Uterus (tissue), 4 donors: ENCODE measurements around the gene CBR1. TPM values are rescaled to one million over a fixed set of nuclear protein-coding genes. Genes with fewer than 3 reads are reported as not detected.
A peak's percentile ranks its signal among the peaks of the same experiment; 100 is the strongest.

ENCODE experiments used
- DNase-seq, 2 donors: peaks; one replicate each; pipeline ENCODE4 v3.0.0-alpha.2; 2019 to 2020
- H3K27ac ChIP-seq, 2 donors: fragments of 200-600 bp; sonication (generic); 1 replicate in 1 of 2; 2 replicates in 1 of 2; pipeline ENCODE4 v1.5.1; 2016 to 2018
- H3K27me3 ChIP-seq, 2 donors: fragments of 200-600 bp; sonication (generic); one replicate each; pipeline ENCODE4 v1.5.1; 2018 to 2019; ENCODE audit warnings: control low read depth in 1 of 2
- H3K36me3 ChIP-seq, 2 donors: fragments of 200-600 bp; sonication (generic); one replicate each; pipeline ENCODE4 v1.5.1; 2019; ENCODE audit warnings: control low read depth in 1 of 2
- H3K4me1 ChIP-seq, 2 donors: fragments of 200-600 bp; sonication (generic); one replicate each; pipeline ENCODE4 v1.5.1; 2018 to 2019; ENCODE audit warnings: control low read depth in 1 of 2
- H3K4me3 ChIP-seq, 2 donors: fragments of 200-600 bp; sonication (generic); 1 replicate in 1 of 2; 2 replicates in 1 of 2; pipeline ENCODE4 v1.5.1; 2018 to 2019; ENCODE audit warnings: mild to moderate bottlenecking in 1 of 2
- H3K9me3 ChIP-seq, 2 donors: fragments of 200-600 bp; sonication (generic); one replicate each; pipeline ENCODE4 v1.5.1; 2019; ENCODE audit warnings: control low read depth in 1 of 2
- POLR2A ChIP-seq, 2 donors: fragments of 450-650 bp; IDR thresholded peaks; one replicate each; pipeline ENCODE4 v1.6.1; 2016; ENCODE audit warnings: antibody characterized with exemption in 2 of 2, mild to moderate bottlenecking in 1 of 2, moderate library complexity in 1 of 2
- intact Hi-C: fragments of 100-400 bp; cut with DNase I; formaldehyde crosslinking; loops from one replicate; pipeline ENCODE4 v1.15.1; 2023; ENCODE audit warnings: low total_unique reads
- total RNA-seq, 4 donors: library from RNA; depleted of rRNA in 3 of 4; stranded (reverse); fragments of >200 nt in 3 of 4; gene quantifications; one replicate each; pipeline versions ENCODE4 v1.1.0 to v1.2.4, GENCODE V29; 2014 to 2023
- TF ChIP-seq, protein P1 (sequence below), 4 experiments: fragments of 200-600 bp in 2 of 4; fragments of 450-650 bp in 2 of 4; sonication (generic) in 2 of 4; IDR thresholded peaks; one replicate each; pipeline ENCODE4 v1.5.1; 2016 to 2019; ENCODE audit warnings: antibody characterized with exemption in 4 of 4, mild to moderate bottlenecking in 2 of 4, moderate library complexity in 1 of 4
- donor health status: DM: yes; HTN: yes; CAD: no.

Gene CBR1
- total RNA-seq, 4 donors from 2014 or later: 35.7 to 152 (median 57.9) TPM

DNA sequence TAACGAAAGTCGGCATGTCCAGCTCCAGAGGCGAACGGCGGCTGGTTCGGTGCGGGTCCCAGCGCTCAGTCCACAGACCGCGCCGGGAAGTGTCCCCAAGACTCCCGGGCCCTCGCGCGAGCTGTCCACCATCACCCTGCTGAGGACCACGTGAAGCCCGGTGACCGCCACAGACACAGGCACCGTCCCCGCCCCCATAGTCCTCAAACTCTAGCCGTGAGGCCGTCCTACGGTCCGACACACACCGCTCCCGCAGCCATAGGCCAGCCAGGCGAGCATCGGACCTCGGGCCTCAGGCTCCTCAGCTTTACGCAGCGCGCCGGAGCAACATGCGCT, 10.0 kb upstream of the CBR1 start:
- H3K9me3 ChIP-seq: no peaks in the 10 kb centered on the region
- H3K4me3 ChIP-seq: peak overlapping the region; percentile 64 to 72
- peaks cover 0 to 7% of the 10 kb centered on the region in 2 donors for H3K4me1 ChIP-seq
- DNase-seq: no peak
- no peaks in the 10 kb centered on the region for H3K27me3 ChIP-seq
- TF ChIP-seq, protein P1, sequence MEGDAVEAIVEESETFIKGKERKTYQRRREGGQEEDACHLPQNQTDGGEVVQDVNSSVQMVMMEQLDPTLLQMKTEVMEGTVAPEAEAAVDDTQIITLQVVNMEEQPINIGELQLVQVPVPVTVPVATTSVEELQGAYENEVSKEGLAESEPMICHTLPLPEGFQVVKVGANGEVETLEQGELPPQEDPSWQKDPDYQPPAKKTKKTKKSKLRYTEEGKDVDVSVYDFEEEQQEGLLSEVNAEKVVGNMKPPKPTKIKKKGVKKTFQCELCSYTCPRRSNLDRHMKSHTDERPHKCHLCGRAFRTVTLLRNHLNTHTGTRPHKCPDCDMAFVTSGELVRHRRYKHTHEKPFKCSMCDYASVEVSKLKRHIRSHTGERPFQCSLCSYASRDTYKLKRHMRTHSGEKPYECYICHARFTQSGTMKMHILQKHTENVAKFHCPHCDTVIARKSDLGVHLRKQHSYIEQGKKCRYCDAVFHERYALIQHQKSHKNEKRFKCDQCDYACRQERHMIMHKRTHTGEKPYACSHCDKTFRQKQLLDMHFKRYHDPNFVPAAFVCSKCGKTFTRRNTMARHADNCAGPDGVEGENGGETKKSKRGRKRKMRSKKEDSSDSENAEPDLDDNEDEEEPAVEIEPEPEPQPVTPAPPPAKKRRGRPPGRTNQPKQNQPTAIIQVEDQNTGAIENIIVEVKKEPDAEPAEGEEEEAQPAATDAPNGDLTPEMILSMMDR (IDR thresholded peaks at IDR 0.05): no peak
- TF ChIP-seq POLR2A (IDR thresholded peaks at IDR 0.05): no peak
- H3K27ac ChIP-seq: peak overlapping the region; percentile 83 to 92
- no peaks in the 10 kb centered on the region for H3K36me3 ChIP-seq
- intact Hi-C loops: no loop called here

DNA sequence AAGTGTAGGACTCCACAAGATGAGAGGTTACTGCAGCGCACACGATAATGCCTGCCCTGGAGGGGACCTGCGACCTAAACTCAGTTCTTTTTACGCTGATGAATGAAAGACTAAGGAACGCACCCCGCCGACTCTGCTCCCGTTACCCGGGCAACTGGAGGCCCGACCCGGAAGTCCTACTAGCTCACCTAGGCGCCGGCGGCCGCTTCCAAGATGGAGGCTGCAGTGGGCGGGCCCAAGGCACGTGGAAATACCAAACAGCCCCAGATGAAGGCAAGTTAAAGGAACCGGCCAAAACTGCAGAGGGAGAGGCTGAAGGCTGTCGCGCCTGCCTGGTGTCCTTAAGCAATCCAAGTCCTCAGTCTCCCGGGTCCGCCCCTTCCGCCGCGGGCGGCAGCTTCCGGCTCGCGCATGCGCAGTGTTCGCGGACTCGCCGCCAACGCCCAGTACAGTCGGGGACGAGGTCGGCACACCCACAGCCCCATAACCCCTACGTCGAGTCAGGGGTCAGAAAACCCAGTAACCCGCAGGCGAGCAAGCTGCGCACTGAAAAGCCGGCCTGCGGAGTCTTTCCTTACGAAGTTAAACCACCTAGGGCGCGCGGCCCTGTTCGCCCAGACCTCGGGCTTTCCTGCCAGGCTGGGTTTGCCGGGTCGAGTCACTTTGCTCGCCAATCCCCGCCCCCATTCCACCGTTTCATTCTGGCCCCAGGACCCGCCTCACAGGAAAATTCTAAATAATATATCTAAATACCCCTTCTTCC, 9.5 kb upstream of the CBR1 start, which contains the start of gene SETD4:
SETD4 (minus strand) TSS at position 368 of the 763 bp plus-strand sequence. CDS start 1,638 bp downstream, outside the sequence.
- Histone ChIP-seq H3K9me3 (no peaks in the 10 kb centered on the region), H3K4me3 (peak within 1 kb of the TSS; percentile 64 to 72), H3K27me3 (no peaks in the 10 kb centered on the region), H3K36me3 (no peaks in the 10 kb centered on the region), H3K4me1 (peaks cover 0 to 7% of the 10 kb centered on the region in 2 donors), H3K27ac (peak within 1 kb of the TSS; percentile 83 to 92)
- intact Hi-C loops: no loop called here
- peak; percentile 49 to 87 for TF ChIP-seq POLR2A (IDR thresholded peaks at IDR 0.05)
- TF ChIP-seq, protein P1 (IDR thresholded peaks at IDR 0.05): no peak
- DNase-seq: peak; percentile 87 to 92

DNA sequence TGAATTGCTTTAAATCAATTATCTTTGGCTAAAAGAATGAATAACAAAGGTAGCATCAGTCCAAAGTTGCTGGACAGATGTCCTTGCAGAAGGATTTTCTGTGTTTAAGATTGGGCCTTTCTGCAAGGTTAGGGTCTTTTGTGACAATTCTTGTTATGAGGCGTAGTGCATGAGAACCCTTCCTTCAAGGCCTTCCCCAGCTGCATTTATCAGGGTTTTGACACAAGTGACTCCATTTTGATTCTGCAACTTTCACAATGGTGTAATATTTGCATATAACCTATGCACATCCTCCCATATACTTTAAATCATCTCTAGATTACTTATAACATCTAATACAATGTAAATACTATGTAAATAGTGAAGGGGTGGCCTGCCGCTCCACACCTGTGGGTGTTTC, 8.4 kb upstream of the CBR1 start:
- H3K27ac ChIP-seq: no peak overlapping the region
- TF ChIP-seq, protein P1 (IDR thresholded peaks at IDR 0.05): no peak
- TF ChIP-seq POLR2A (IDR thresholded peaks at IDR 0.05): no peak
- intact Hi-C loops: no loop called here

DNA sequence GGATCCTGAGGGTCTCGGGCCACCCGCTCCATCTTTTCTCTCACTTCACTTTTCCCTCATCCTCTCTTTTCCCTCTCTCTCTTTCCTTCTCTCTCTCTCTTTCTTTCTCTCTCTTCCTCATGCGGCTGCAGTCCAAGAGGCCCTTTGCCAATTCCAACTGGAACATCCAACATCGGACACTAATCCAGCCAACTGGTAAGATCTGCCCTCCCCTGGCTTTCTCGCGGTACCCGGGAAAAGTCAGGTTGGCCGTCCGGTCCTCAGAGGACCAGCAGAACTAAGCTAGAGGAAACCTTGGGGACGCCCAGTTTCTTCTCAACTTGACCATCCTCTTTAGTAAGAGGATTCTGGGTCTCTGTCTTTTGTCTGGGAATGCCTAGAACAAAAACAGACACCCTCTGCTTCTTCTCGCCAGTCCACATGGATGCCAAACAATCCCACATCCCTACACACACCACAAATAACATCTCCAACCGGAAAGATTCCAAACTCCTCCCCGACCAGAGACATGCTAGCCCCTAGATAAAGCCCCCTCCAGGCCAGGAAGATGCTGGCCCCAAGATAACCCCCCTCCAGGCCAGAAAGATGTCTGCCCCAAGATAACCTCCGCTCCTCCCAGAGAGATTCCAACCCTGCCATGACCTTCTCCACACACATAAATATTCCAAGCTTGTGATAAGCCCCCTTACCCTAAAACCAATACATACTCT, 6.3 kb upstream of the CBR1 start:
- intact Hi-C loops: no loop called here
- DNase-seq: no peak
- Histone ChIP-seq H3K36me3 (no peaks in the 10 kb centered on the region), H3K4me3 (no peak overlapping the region), H3K4me1 (peaks cover 0 to 7% of the 10 kb centered on the region in 2 donors), H3K9me3 (no peaks in the 10 kb centered on the region), H3K27ac (no peak overlapping the region), H3K27me3 (no peaks in the 10 kb centered on the region)
- TF ChIP-seq POLR2A (IDR thresholded peaks at IDR 0.05): no peak
- TF ChIP-seq, protein P1 (IDR thresholded peaks at IDR 0.05): no peak

More for the DNA sequence above, 8.4 kb upstream of the CBR1 start:
- no peaks in the 10 kb centered on the region for H3K27me3 ChIP-seq
- peaks cover 0 to 7% of the 10 kb centered on the region in 2 donors for H3K4me1 ChIP-seq
- H3K4me3 ChIP-seq: no peak overlapping the region
- no peak for DNase-seq
- H3K9me3 ChIP-seq: no peaks in the 10 kb centered on the region
- no peaks in the 10 kb centered on the region for H3K36me3 ChIP-seq

DNA sequence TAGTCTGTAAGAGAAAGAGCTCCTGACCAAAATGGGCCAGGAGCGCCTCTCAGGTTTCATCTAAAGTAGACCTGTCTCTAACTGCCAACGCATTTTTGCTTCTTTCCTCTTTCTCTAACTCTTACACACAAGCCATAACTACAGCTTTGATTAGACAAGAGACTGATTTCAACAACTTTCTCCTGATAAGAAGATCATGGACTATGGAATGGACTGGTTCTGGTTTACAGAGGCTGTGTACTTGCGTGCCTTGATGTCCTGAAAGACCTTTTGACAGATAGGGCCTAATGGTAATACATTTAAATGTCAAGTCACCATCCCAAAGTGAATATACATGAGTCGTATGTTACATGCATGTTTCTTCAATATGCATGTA, 5.8 kb upstream of the CBR1 start:
- Histone ChIP-seq H3K4me1 (peaks cover 0 to 4% of the 10 kb centered on the region in 2 donors), H3K27me3 (no peaks in the 10 kb centered on the region), H3K36me3 (no peaks in the 10 kb centered on the region), H3K27ac (no peak overlapping the region), H3K4me3 (no peak overlapping the region), H3K9me3 (no peaks in the 10 kb centered on the region)
- no peak for DNase-seq
- intact Hi-C loops: no loop called here
- TF ChIP-seq POLR2A (IDR thresholded peaks at IDR 0.05): no peak
- TF ChIP-seq, protein P1 (IDR thresholded peaks at IDR 0.05): no peak
